ENCODE measurements around the gene SLIT1.

Gene SLIT1

GRCh38 chr10:97185326-97186058 is at the start of gene SLIT1:
Gene SLIT1 (minus strand): TSS chr10:97185959. CDS start chr10:97185674, 285 bp downstream.
- Histone ChIP-seq H3K9me3 (ENCODE audit: insufficient read depth, low read depth, low read length) (no peaks in the 10 kb centered on the region), H3K36me3 (ENCODE audit: insufficient read depth, low read depth, low read length) (no peaks in the 10 kb centered on the region), H3K27me3 (ENCODE audit: insufficient read depth, low read length) (peaks cover 96% of the 10 kb centered on the region), H3K27ac (ENCODE audit: low read length) (no peak within 1 kb of the TSS), H3K9ac (ENCODE audit: low read depth, low read length) (no peak within 1 kb of the TSS), H3K4me1 (ENCODE audit: insufficient read depth, low read length) (peaks cover 4% of the 10 kb centered on the region; the same call in 1 of the 2 replicates), H3K4me3 (ENCODE audit: low read length) (peak within 1 kb of the TSS; percentile 69)

GRCh38 chr10:97235353-97235752 is 49.6 kb upstream of the SLIT1 start:
- H3K4me1 ChIP-seq (ENCODE audit: insufficient read depth, low read length): no peaks in the 10 kb centered on the region
- H3K36me3 ChIP-seq (ENCODE audit: insufficient read depth, low read depth, low read length): peaks cover 13% of the 10 kb centered on the region; the same call in 1 of the 2 replicates
- no peaks in the 10 kb centered on the region for H3K27me3 ChIP-seq (ENCODE audit: insufficient read depth, low read length)
- H3K27ac ChIP-seq (ENCODE audit: low read length): no peak overlapping the region
- H3K9ac ChIP-seq (ENCODE audit: low read depth, low read length): no peak overlapping the region
- H3K9me3 ChIP-seq (ENCODE audit: insufficient read depth, low read depth, low read length): no peaks in the 10 kb centered on the region
- H3K4me3 ChIP-seq (ENCODE audit: low read length): no peak overlapping the region

- no peak overlapping the region for H3K27ac ChIP-seq (ENCODE audit: low read length)
- peaks cover 21% of the 10 kb centered on the region for H3K36me3 ChIP-seq (ENCODE audit: insufficient read depth, low read depth, low read length)
- H3K9me3 ChIP-seq (ENCODE audit: insufficient read depth, low read depth, low read length): no peaks in the 10 kb centered on the region
- H3K4me3 ChIP-seq (ENCODE audit: low read length): no peak overlapping the region
- H3K9ac ChIP-seq (ENCODE audit: low read depth, low read length): no peak overlapping the region
- H3K27me3 ChIP-seq (ENCODE audit: insufficient read depth, low read length): no peaks in the 10 kb centered on the region
- no peaks in the 10 kb centered on the region for H3K4me1 ChIP-seq (ENCODE audit: insufficient read depth, low read length)
Observed at GRCh38 chr10:97234400-97234799, 48.6 kb upstream of the SLIT1 start.

- H3K27ac ChIP-seq (ENCODE audit: low read length): no peak overlapping the region
- H3K9me3 ChIP-seq (ENCODE audit: insufficient read depth, low read depth, low read length): no peaks in the 10 kb centered on the region
- H3K36me3 ChIP-seq (ENCODE audit: insufficient read depth, low read depth, low read length): peaks cover 54% of the 10 kb centered on the region
- H3K4me1 ChIP-seq (ENCODE audit: insufficient read depth, low read length): no peaks in the 10 kb centered on the region
- H3K4me3 ChIP-seq (ENCODE audit: low read length): no peak overlapping the region
- no peak overlapping the region for H3K9ac ChIP-seq (ENCODE audit: low read depth, low read length)
- no peaks in the 10 kb centered on the region for H3K27me3 ChIP-seq (ENCODE audit: insufficient read depth, low read length)
Observed at GRCh38 chr10:97230146-97230545, 44.4 kb upstream of the SLIT1 start.

GRCh38 chr10:97229322-97230015 is 43.7 kb upstream of the SLIT1 start:
- no peaks in the 10 kb centered on the region for H3K4me1 ChIP-seq (ENCODE audit: insufficient read depth, low read length)
- no peak overlapping the region for H3K27ac ChIP-seq (ENCODE audit: low read length)
- no peaks in the 10 kb centered on the region for H3K9me3 ChIP-seq (ENCODE audit: insufficient read depth, low read depth, low read length)
- no peak overlapping the region for H3K4me3 ChIP-seq (ENCODE audit: low read length)
- peaks cover 57% of the 10 kb centered on the region for H3K36me3 ChIP-seq (ENCODE audit: insufficient read depth, low read depth, low read length)
- no peak overlapping the region for H3K9ac ChIP-seq (ENCODE audit: low read depth, low read length)
- no peaks in the 10 kb centered on the region for H3K27me3 ChIP-seq (ENCODE audit: insufficient read depth, low read length)

- Histone ChIP-seq H3K27ac (ENCODE audit: low read length) (no peak overlapping the region), H3K27me3 (ENCODE audit: insufficient read depth, low read length) (no peaks in the 10 kb centered on the region), H3K4me1 (ENCODE audit: insufficient read depth, low read length) (no peaks in the 10 kb centered on the region), H3K9ac (ENCODE audit: low read depth, low read length) (no peak overlapping the region), H3K36me3 (ENCODE audit: insufficient read depth, low read depth, low read length) (peaks cover 57% of the 10 kb centered on the region), H3K9me3 (ENCODE audit: insufficient read depth, low read depth, low read length) (no peaks in the 10 kb centered on the region), H3K4me3 (ENCODE audit: low read length) (no peak overlapping the region)
Observed at GRCh38 chr10:97228775-97229157, 43.0 kb upstream of the SLIT1 start.

- Histone ChIP-seq H3K4me3 (ENCODE audit: low read length) (no peak overlapping the region), H3K27ac (ENCODE audit: low read length) (no peak overlapping the region), H3K4me1 (ENCODE audit: insufficient read depth, low read length) (no peaks in the 10 kb centered on the region), H3K27me3 (ENCODE audit: insufficient read depth, low read length) (no peaks in the 10 kb centered on the region), H3K36me3 (ENCODE audit: insufficient read depth, low read depth, low read length) (peaks cover 57% of the 10 kb centered on the region), H3K9ac (ENCODE audit: low read depth, low read length) (no peak overlapping the region), H3K9me3 (ENCODE audit: insufficient read depth, low read depth, low read length) (no peaks in the 10 kb centered on the region)
Observed at GRCh38 chr10:97228130-97228774, 42.5 kb upstream of the SLIT1 start.

GRCh38 chr10:97226398-97226797 is 40.6 kb upstream of the SLIT1 start:
- Histone ChIP-seq H3K9me3 (ENCODE audit: insufficient read depth, low read depth, low read length) (no peaks in the 10 kb centered on the region), H3K27ac (ENCODE audit: low read length) (no peak overlapping the region), H3K27me3 (ENCODE audit: insufficient read depth, low read length) (no peaks in the 10 kb centered on the region), H3K9ac (ENCODE audit: low read depth, low read length) (no peak overlapping the region), H3K4me3 (ENCODE audit: low read length) (no peak overlapping the region), H3K4me1 (ENCODE audit: insufficient read depth, low read length) (peaks cover 5% of the 10 kb centered on the region; the same call in 1 of the 2 replicates), H3K36me3 (ENCODE audit: insufficient read depth, low read depth, low read length) (peaks cover 49% of the 10 kb centered on the region)

- Histone ChIP-seq H3K36me3 (ENCODE audit: insufficient read depth, low read depth, low read length) (peaks cover 43% of the 10 kb centered on the region), H3K27ac (ENCODE audit: low read length) (no peak overlapping the region), H3K9ac (ENCODE audit: low read depth, low read length) (no peak overlapping the region)
Observed at GRCh38 chr10:97224483-97225435, 39.0 kb upstream of the SLIT1 start.

GRCh38 chr10:97222326-97222961 is 36.7 kb upstream of the SLIT1 start:
- no peak overlapping the region for H3K4me3 ChIP-seq (ENCODE audit: low read length)
- no peaks in the 10 kb centered on the region for H3K27me3 ChIP-seq (ENCODE audit: insufficient read depth, low read length)
- no peaks in the 10 kb centered on the region for H3K9me3 ChIP-seq (ENCODE audit: insufficient read depth, low read depth, low read length)
- H3K36me3 ChIP-seq (ENCODE audit: insufficient read depth, low read depth, low read length): peaks cover 26% of the 10 kb centered on the region
- no peak overlapping the region for H3K27ac ChIP-seq (ENCODE audit: low read length)
- H3K9ac ChIP-seq (ENCODE audit: low read depth, low read length): no peak overlapping the region
- peaks cover 5% of the 10 kb centered on the region; the same call in 1 of the 2 replicates for H3K4me1 ChIP-seq (ENCODE audit: insufficient read depth, low read length)

More at GRCh38 chr10:97224483-97225435, 39.0 kb upstream of the SLIT1 start:
- Histone ChIP-seq H3K9me3 (ENCODE audit: insufficient read depth, low read depth, low read length) (no peaks in the 10 kb centered on the region), H3K27me3 (ENCODE audit: insufficient read depth, low read length) (no peaks in the 10 kb centered on the region), H3K4me1 (ENCODE audit: insufficient read depth, low read length) (peaks cover 5% of the 10 kb centered on the region; the same call in 1 of the 2 replicates), H3K4me3 (ENCODE audit: low read length) (no peak overlapping the region)
